ENCODE measurements around the gene DDOST. TPM values are rescaled to one million over a fixed set of nuclear protein-coding genes. Genes with fewer than 3 reads are reported as not detected.

DDOST gene
- total RNA-seq, 1 donor from 2014 or later, result 273 TPM

GRCh38 chr1:20603504-20604464 is 57.4 kb downstream of the DDOST start:
- Mint-ChIP-seq H3K4me3 (ENCODE audit: low read depth) (no peak overlapping the region), H3K9me3 (ENCODE audit: low read depth) (no peaks in the 10 kb centered on the region), H3K27ac (no peak overlapping the region), H3K27me3 (peaks cover 11% of the 10 kb centered on the region), H3K4me1 (ENCODE audit: low read depth) (no peaks in the 10 kb centered on the region), H3K36me3 (ENCODE audit: insufficient read depth) (no peaks in the 10 kb centered on the region)
- no peak for DNase-seq (ENCODE audit: low spot score, unreplicated experiment)
- TF ChIP-seq CTCF (IDR thresholded peaks at IDR 0.05; ENCODE audit: unreplicated experiment), result no peak

- H3K36me3 Mint-ChIP-seq (ENCODE audit: insufficient read depth), result no peaks in the 10 kb centered on the region
- DNase-seq (ENCODE audit: low spot score, unreplicated experiment), result no peak
- no peak overlapping the region for H3K27ac Mint-ChIP-seq
- TF ChIP-seq CTCF (IDR thresholded peaks at IDR 0.05; ENCODE audit: unreplicated experiment), result no peak
- no peaks in the 10 kb centered on the region for H3K9me3 Mint-ChIP-seq (ENCODE audit: low read depth)
- H3K4me1 Mint-ChIP-seq (ENCODE audit: low read depth), result no peaks in the 10 kb centered on the region
- H3K4me3 Mint-ChIP-seq (ENCODE audit: low read depth), result no peak overlapping the region
- peaks cover 9% of the 10 kb centered on the region for H3K27me3 Mint-ChIP-seq
Observed at GRCh38 chr1:20602851-20603450, 58.2 kb downstream of the DDOST start.

Other genes starting within 250 kb of the DDOST start
- gene CAMK2N1, start 175.2 kb downstream of the DDOST start, total RNA-seq, result 67.2 and 69.2 TPM in 2 replicates
- gene MUL1, start 153.2 kb downstream of the DDOST start, total RNA-seq, result 23.2 and 25.1 TPM in 2 replicates
- 0.10 and 0.16 TPM in 2 replicates for gene FAM43B, start 108.8 kb downstream of the DDOST start, total RNA-seq
- not detected in 2 replicates for gene CDA, start 72.3 kb downstream of the DDOST start, total RNA-seq
- gene PINK1, start 27.9 kb downstream of the DDOST start, total RNA-seq, result 25.0 and 28.0 TPM in 2 replicates
- 0.64 and 1.1 TPM in 2 replicates for gene KIF17, start 56.6 kb upstream of the DDOST start, total RNA-seq
- 0.53 and 1.2 TPM in 2 replicates for gene SH2D5, start 71.3 kb upstream of the DDOST start, total RNA-seq
- gene HP1BP3, start 125.9 kb upstream of the DDOST start, total RNA-seq, result 361 and 385 TPM in 2 replicates